ENCODE results near the gene N4BP2. TPM values are rescaled to one million over a fixed set of nuclear protein-coding genes. Genes with fewer than 3 reads are reported as not detected.
A peak's percentile ranks its signal among the peaks of the same experiment; 100 is the strongest.

N4BP2 gene
- polyA plus RNA-seq, 1 of the 3 experiments (the other 2 are of a cell fraction) = 1.2 TPM

GRCh38 chr4:40058121-40058520 lies 1.5 kb downstream of the N4BP2 start:
- ChIA-PET CTCF (interaction anchor here (0.8 to 3.6 kb wide), 8 partner anchors 10 to 267 kb away, joined by 3 to 54 read pairs (median 4); partner anchors contain the start of gene PDS5A), POLR2A (interaction anchor here (0.7 to 1.3 kb wide), 3 partner anchors 10 to 599 kb away, joined by 3 to 4 read pairs (median 4); partner anchors contain the start of genes LIAS, RPL9 and UBE2K)
- TF ChIP-seq NFIC (IDR thresholded peaks at IDR 0.05; ENCODE audit: borderline replicate concordance) = no peak
- H3K9ac ChIP-seq = peak overlapping the region; percentile 94
- no peaks in the 10 kb centered on the region for H4K20me1 ChIP-seq (ENCODE audit: insufficient read depth)
- 2% methylated on average over 9 of the region's 9 CpGs for WGBS (ENCODE audit: low lambda C conversion rate)
- H2AFZ ChIP-seq (ENCODE audit: low read depth) = peak overlapping the region; percentile 89
- no peaks in the 10 kb centered on the region for H3K27me3 ChIP-seq (ENCODE audit: insufficient read depth)
- H3K4me2 ChIP-seq = peak overlapping the region; percentile 87
- peaks cover 0 to 5% of the 10 kb centered on the region in 2 experiments for H3K36me3 ChIP-seq (replicated peaks in 1 of 2; ENCODE audit: control insufficient read depth in 1 of 2, insufficient read depth in 2 of 2, low read length in 1 of 2)
- peaks cover 32% of the 10 kb centered on the region for H3K79me2 ChIP-seq (ENCODE audit: insufficient read depth)
- H3K9me2 ChIP-seq = no peaks in the 10 kb centered on the region
- H3K9me3 ChIP-seq = no peaks in the 10 kb centered on the region
- H3F3A ChIP-seq (replicated peaks; ENCODE audit: insufficient read depth) = peaks cover 18% of the 10 kb centered on the region
- peak overlapping the region; percentile 97 to 98 for H3K27ac ChIP-seq (ENCODE audit: low read depth in 2 of 2, low read length in 1 of 2)
- H3K4me1 ChIP-seq (ENCODE audit: control insufficient read depth in 1 of 2, insufficient read depth in 2 of 2, low read depth in 1 of 2, low read length in 1 of 2) = peaks cover 0 to 6% of the 10 kb centered on the region in 2 experiments; a peak in 3 of 4 replicates
- peak; percentile 36 for DNase-seq
- peak overlapping the region; percentile 71 to 82 for H3K4me3 ChIP-seq (ENCODE audit: low read depth in 2 of 2, low read length in 1 of 2)

- Histone ChIP-seq H4K20me1 (ENCODE audit: insufficient read depth) (no peaks in the 10 kb centered on the region), H3K4me3 (ENCODE audit: low read depth in 2 of 2, low read length in 1 of 2) (peak overlapping the region; percentile 71 to 82; a peak in 2 of 4 replicates), H3K4me1 (ENCODE audit: control insufficient read depth in 1 of 2, insufficient read depth in 2 of 2, low read depth in 1 of 2, low read length in 1 of 2) (peaks cover 0 to 6% of the 10 kb centered on the region in 2 experiments; a peak in 3 of 4 replicates), H3K79me2 (ENCODE audit: insufficient read depth) (peaks cover 34% of the 10 kb centered on the region), H2AFZ (ENCODE audit: low read depth) (peak overlapping the region; percentile 89), H3F3A (replicated peaks; ENCODE audit: insufficient read depth) (peaks cover 18% of the 10 kb centered on the region), H3K36me3 (replicated peaks in 1 of 2; ENCODE audit: control insufficient read depth in 1 of 2, insufficient read depth in 2 of 2, low read length in 1 of 2) (peaks cover 0 to 7% of the 10 kb centered on the region in 2 experiments), H3K9me2 (no peaks in the 10 kb centered on the region), H3K27ac (ENCODE audit: low read depth in 2 of 2, low read length in 1 of 2) (no peak overlapping the region; a peak in 1 of 4 replicates), H3K9ac (no peak overlapping the region; the same call in 1 of the 2 replicates), H3K9me3 (no peaks in the 10 kb centered on the region), H3K27me3 (ENCODE audit: insufficient read depth) (no peaks in the 10 kb centered on the region), H3K4me2 (peak overlapping the region; percentile 87)
- TF ChIP-seq MEF2A (IDR thresholded peaks at IDR 0.05; ENCODE audit: borderline replicate concordance, low read depth) (no peak), CTCF (IDR thresholded peaks at IDR 0.05) (no peak), IRF3 (IDR thresholded peaks at IDR 0.05; ENCODE audit: low read depth, low read length) (no peak), RCOR1 (IDR thresholded peaks at IDR 0.05; ENCODE audit: low read length) (no peak), RXRA (IDR thresholded peaks at IDR 0.05; ENCODE audit: borderline replicate concordance, low read depth) (no peak), YY1 (IDR thresholded peaks at IDR 0.05; ENCODE audit: low read depth) (no peak)
- ChIA-PET POLR2A (no interaction called here), CTCF (interaction anchor here (1.0 to 2.4 kb wide), 3 partner anchors 81 to 589 kb away, joined by 3 to 9 read pairs (median 6); partner anchors contain the start of gene PDS5A)
- 64% methylated on average over 14 of the region's 14 CpGs for WGBS (ENCODE audit: low lambda C conversion rate)
- no peak for DNase-seq
Measured at GRCh38 chr4:40058854-40059253, 2.2 kb downstream of the N4BP2 start.

- ChIA-PET CTCF (interaction anchor here (1.0 to 2.4 kb wide), 3 partner anchors 81 to 590 kb away, joined by 3 to 9 read pairs (median 6); partner anchors contain the start of gene PDS5A), POLR2A (no interaction called here)
- H3K4me2 ChIP-seq = no peak overlapping the region
- H2AFZ ChIP-seq (ENCODE audit: low read depth) = no peak overlapping the region
- H3K27ac ChIP-seq (ENCODE audit: low read depth in 2 of 2, low read length in 1 of 2) = no peak overlapping the region
- H3K4me3 ChIP-seq (ENCODE audit: low read depth in 2 of 2, low read length in 1 of 2) = no peak overlapping the region
- H3K4me1 ChIP-seq (ENCODE audit: control insufficient read depth in 1 of 2, insufficient read depth in 2 of 2, low read depth in 1 of 2, low read length in 1 of 2) = peaks cover 0 to 6% of the 10 kb centered on the region in 2 experiments; a peak in 3 of 4 replicates
- no peaks in the 10 kb centered on the region for H4K20me1 ChIP-seq (ENCODE audit: insufficient read depth)
- H3K79me2 ChIP-seq (ENCODE audit: insufficient read depth) = peaks cover 35% of the 10 kb centered on the region
- no peaks in the 10 kb centered on the region for H3K9me3 ChIP-seq
- H3K9ac ChIP-seq = no peak overlapping the region
- H3K36me3 ChIP-seq (replicated peaks in 1 of 2; ENCODE audit: control insufficient read depth in 1 of 2, insufficient read depth in 2 of 2, low read length in 1 of 2) = peaks cover 0 to 9% of the 10 kb centered on the region in 2 experiments
- H3F3A ChIP-seq (replicated peaks; ENCODE audit: insufficient read depth) = peaks cover 18% of the 10 kb centered on the region
- H3K27me3 ChIP-seq (ENCODE audit: insufficient read depth) = no peaks in the 10 kb centered on the region
- DNase-seq = no peak
- WGBS (ENCODE audit: low lambda C conversion rate) = 96% methylated on average over 6 of the region's 6 CpGs
- no peaks in the 10 kb centered on the region for H3K9me2 ChIP-seq
- TF ChIP-seq RCOR1 (IDR thresholded peaks at IDR 0.05; ENCODE audit: low read length) (no peak), TCF12 (IDR thresholded peaks at IDR 0.05) (no peak), CHD2 (IDR thresholded peaks at IDR 0.05; ENCODE audit: low read length, partially characterized antibody) (no peak), GATA2 (CRISPR knock-in tag; IDR thresholded peaks at IDR 0.05) (no peak), PBX3 (IDR thresholded peaks at IDR 0.05) (no peak), ELF1 (IDR thresholded peaks at IDR 0.05) (no peak), GABPA (IDR thresholded peaks at IDR 0.05; ENCODE audit: low read depth) (no peak), SIN3A (IDR thresholded peaks at IDR 0.05; ENCODE audit: borderline replicate concordance, low read depth, low read length) (no peak), EZH2phosphoT487 (IDR thresholded peaks at IDR 0.05; ENCODE audit: borderline replicate concordance, low read depth) (no peak), SMC3 (IDR thresholded peaks at IDR 0.05; ENCODE audit: low read depth, low read length) (no peak), YY1 (IDR thresholded peaks at IDR 0.05; ENCODE audit: low read depth) (no peak)
Measured at GRCh38 chr4:40059362-40059761, 2.7 kb downstream of the N4BP2 start.

Data from SK-N-SH (cell line).